Diencephalon (tissue), 1 donor: ENCODE data around the gene RUSC1. TPM values are rescaled to one million over a fixed set of nuclear protein-coding genes. Genes with fewer than 3 reads are reported as not detected.

Experiments used
- small RNA-seq: library from RNA; depleted of rRNA; stranded (forward); fragments of <200 nt; gene quantifications from one replicate; pipeline ENCODE3, GENCODE V24; 2014
- total RNA-seq: library from RNA; depleted of rRNA; stranded (reverse); fragments of >200 nt; gene quantifications from one replicate; pipeline ENCODE4 v1.2.3, GENCODE V29; 2014

The RUSC1 gene
- total RNA-seq, result 60.4 TPM

GRCh38 chr1:155320661-155321617 lies at the start of gene RUSC1:
Gene RUSC1 (plus strand): TSS chr1:155320894. CDS start chr1:155321774, 880 bp downstream.

GRCh38 chr1:155273343-155274245 lies 47.1 kb upstream of the RUSC1 start, which contains the start of gene CLK2:
Gene CLK2 (minus strand): TSS chr1:155273504. CDS start chr1:155270977, 2,527 bp downstream.

GRCh38 chr1:155277070-155277901 lies 43.4 kb upstream of the RUSC1 start, which contains the start of gene HCN3:
Gene HCN3 (plus strand): TSS chr1:155277463. CDS start chr1:155277591, 128 bp downstream.

GRCh38 chr1:155301342-155301841 lies 19.3 kb upstream of the RUSC1 start, which contains the start of gene PKLR:
Gene PKLR (minus strand): TSS chr1:155301438. CDS start chr1:155301395, 43 bp downstream.

GRCh38 chr1:155308493-155309422 lies 11.9 kb upstream of the RUSC1 start, which contains the start of gene FDPS:
Gene FDPS (plus strand): TSS chr1:155308866. CDS start chr1:155309790, 924 bp downstream.

Small RNAs within 50 kb of the gene (small RNA-seq; reads per million reads assigned to genes)
- gene RNU6-106P, result not detected

Other genes starting within 250 kb of the RUSC1 start
- gene EFNA3, start 242.1 kb upstream of the RUSC1 start, total RNA-seq, result 13.8 TPM
- 5.3 TPM for gene EFNA1, start 193.0 kb upstream of the RUSC1 start, total RNA-seq
- 7.8 TPM for gene SLC50A1, start 185.0 kb upstream of the RUSC1 start, total RNA-seq
- 13.8 TPM for gene DPM3, start 180.4 kb upstream of the RUSC1 start, total RNA-seq
- 60.2 TPM for gene KRTCAP2, start 147.6 kb upstream of the RUSC1 start, total RNA-seq
- 21.2 TPM for gene TRIM46, start 147.0 kb upstream of the RUSC1 start, total RNA-seq
- 11.5 TPM for gene THBS3, start 113.0 kb upstream of the RUSC1 start, total RNA-seq
- gene MTX1, start 112.2 kb upstream of the RUSC1 start, total RNA-seq, result 15.5 TPM
- 5.5 TPM for gene ENTREP3, start 65.4 kb upstream of the RUSC1 start, total RNA-seq
- 29.5 TPM for gene SCAMP3, start 58.5 kb upstream of the RUSC1 start, total RNA-seq
- 24.2 TPM for gene CLK2, start 47.4 kb upstream of the RUSC1 start, total RNA-seq
- gene HCN3, start 43.4 kb upstream of the RUSC1 start, total RNA-seq, result 22.8 TPM
- 0.23 TPM for gene PKLR, start 19.5 kb upstream of the RUSC1 start, total RNA-seq
- gene FDPS, start 12.0 kb upstream of the RUSC1 start, total RNA-seq, result 130 TPM
- gene ASH1L, start 241.9 kb downstream of the RUSC1 start, total RNA-seq, result 65.0 TPM